ENCODE measurements around the gene SMR3B. TPM values are rescaled to one million over a fixed set of nuclear protein-coding genes. Genes with fewer than 3 reads are reported as not detected.

The SMR3B gene
- total RNA-seq, 1 experiment from 2014 or later = not detected

DNA sequence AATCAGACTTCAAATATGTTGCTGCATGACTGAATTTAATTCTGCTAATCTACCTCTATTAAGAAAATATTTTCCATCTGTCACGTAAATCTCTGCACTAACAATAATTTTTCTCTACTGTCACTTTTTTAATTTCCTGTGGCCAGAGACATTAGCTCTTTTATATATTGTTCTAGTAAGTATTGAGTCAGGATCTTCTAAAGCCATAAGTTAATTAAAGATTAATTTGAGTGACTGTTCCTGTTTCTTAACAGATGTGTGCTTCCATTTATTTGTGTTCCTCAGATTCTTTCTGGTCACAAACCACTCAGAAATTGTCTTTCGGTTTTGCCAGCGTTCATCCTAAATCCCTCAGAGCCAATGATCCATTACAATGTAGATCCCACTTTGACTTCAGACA is 2.4 kb upstream of the SMR3B start:
- no peak overlapping the region for H3K27ac ChIP-seq (ENCODE audit: insufficient read length, low read depth, low read length)
- H3K4me2 ChIP-seq (ENCODE audit: insufficient read depth, insufficient read length, low read length) = no peak overlapping the region
- H2AK5ac ChIP-seq (ENCODE audit: insufficient read length, low read length) = no peak overlapping the region
- no peak overlapping the region for H3K14ac ChIP-seq (ENCODE audit: insufficient read depth, low read length)
- H2AFZ ChIP-seq (ENCODE audit: low read length) = no peak overlapping the region
- Mint-ChIP-seq H3K27ac (no peak overlapping the region), H3K27me3 (ENCODE audit: low read depth) (no peaks in the 10 kb centered on the region), H3K9me3 (peaks cover 0 to 2% of the 10 kb centered on the region in 2 experiments; a peak in 2 of 5 replicates), H3K4me3 (no peak overlapping the region), H3K36me3 (ENCODE audit: insufficient read depth in 1 of 3, low read depth in 3 of 3) (no peaks in the 10 kb centered on the region; a peak in 1 of 7 replicates), H3K4me1 (no peaks in the 10 kb centered on the region)
- no peak overlapping the region for H2BK15ac ChIP-seq (ENCODE audit: low read depth, low read length)
- H3K56ac ChIP-seq (ENCODE audit: insufficient read length, low read depth, low read length) = no peak overlapping the region
- no peaks in the 10 kb centered on the region for H3K79me2 ChIP-seq (ENCODE audit: insufficient read depth, low read length)
- H3K23ac ChIP-seq (ENCODE audit: insufficient read length, low read depth, low read length) = no peak overlapping the region
- DNase-seq = no peak
- H4K20me1 ChIP-seq (ENCODE audit: control insufficient read depth, insufficient read depth, insufficient read length) = no peaks in the 10 kb centered on the region
- no peaks in the 10 kb centered on the region for H3K4me1 ChIP-seq (ENCODE audit: insufficient read depth, low read length)
- TF ChIP-seq, protein P1, sequence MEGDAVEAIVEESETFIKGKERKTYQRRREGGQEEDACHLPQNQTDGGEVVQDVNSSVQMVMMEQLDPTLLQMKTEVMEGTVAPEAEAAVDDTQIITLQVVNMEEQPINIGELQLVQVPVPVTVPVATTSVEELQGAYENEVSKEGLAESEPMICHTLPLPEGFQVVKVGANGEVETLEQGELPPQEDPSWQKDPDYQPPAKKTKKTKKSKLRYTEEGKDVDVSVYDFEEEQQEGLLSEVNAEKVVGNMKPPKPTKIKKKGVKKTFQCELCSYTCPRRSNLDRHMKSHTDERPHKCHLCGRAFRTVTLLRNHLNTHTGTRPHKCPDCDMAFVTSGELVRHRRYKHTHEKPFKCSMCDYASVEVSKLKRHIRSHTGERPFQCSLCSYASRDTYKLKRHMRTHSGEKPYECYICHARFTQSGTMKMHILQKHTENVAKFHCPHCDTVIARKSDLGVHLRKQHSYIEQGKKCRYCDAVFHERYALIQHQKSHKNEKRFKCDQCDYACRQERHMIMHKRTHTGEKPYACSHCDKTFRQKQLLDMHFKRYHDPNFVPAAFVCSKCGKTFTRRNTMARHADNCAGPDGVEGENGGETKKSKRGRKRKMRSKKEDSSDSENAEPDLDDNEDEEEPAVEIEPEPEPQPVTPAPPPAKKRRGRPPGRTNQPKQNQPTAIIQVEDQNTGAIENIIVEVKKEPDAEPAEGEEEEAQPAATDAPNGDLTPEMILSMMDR (conservative IDR thresholded peaks at IDR 0.05) = no peak
- no peak overlapping the region for H2BK5ac ChIP-seq (ENCODE audit: insufficient read length, low read length)
- H3K4ac ChIP-seq (ENCODE audit: low read depth, low read length) = no peak overlapping the region
- H3K79me1 ChIP-seq (ENCODE audit: insufficient read depth, low read depth, low read length, poor library complexity, severe bottlenecking) = no peaks in the 10 kb centered on the region
- H2BK120ac ChIP-seq (ENCODE audit: low read depth, low read length, poor library complexity, severe bottlenecking) = no peak overlapping the region
- H2BK20ac ChIP-seq (ENCODE audit: low read depth, low read length, poor library complexity, severe bottlenecking) = no peak overlapping the region
- WGBS (ENCODE audit: extremely low coverage, insufficient read length, low lambda C conversion rate) = no CpG with 5 or more reads among the region's 3 CpGs
- no peak overlapping the region for H2BK12ac ChIP-seq (ENCODE audit: insufficient read length, low read depth, low read length)
- H3K9me3 ChIP-seq (ENCODE audit: control insufficient read depth, low read depth, low read length) = no peaks in the 10 kb centered on the region
- H3K23me2 ChIP-seq (ENCODE audit: insufficient read length, low read depth, low read length, poor library complexity, severe bottlenecking) = no peaks in the 10 kb centered on the region
- H3K27me3 ChIP-seq (ENCODE audit: insufficient read depth, low read length) = no peaks in the 10 kb centered on the region
- no peak overlapping the region for H3K18ac ChIP-seq (ENCODE audit: insufficient read length, low read depth, low read length)
- no peak overlapping the region for H4K91ac ChIP-seq (ENCODE audit: insufficient read length, low read depth, low read length)
- H4K8ac ChIP-seq (replicated peaks; ENCODE audit: insufficient read length, low read depth, low read length) = no peak overlapping the region
- H4K5ac ChIP-seq (ENCODE audit: insufficient read length, low read depth, low read length) = no peak overlapping the region
- H3K9ac ChIP-seq (ENCODE audit: extremely low read depth, insufficient read length, low read length) = no peak overlapping the region
- H3T11ph ChIP-seq (ENCODE audit: low read length) = no peak overlapping the region

All from H9 (cell line).